GM21526 (cell line): ENCODE results near the gene ZFHX3.

ENCODE experiments used
- ATAC-seq: cut with Tn5 transposase; IDR thresholded peaks from one replicate; pipeline ENCODE4 v1.9.1; 2021; ENCODE audit warnings: moderate library complexity; ENCODE audit not compliant: unreplicated experiment, low FRiP score

ZFHX3 gene

DNA sequence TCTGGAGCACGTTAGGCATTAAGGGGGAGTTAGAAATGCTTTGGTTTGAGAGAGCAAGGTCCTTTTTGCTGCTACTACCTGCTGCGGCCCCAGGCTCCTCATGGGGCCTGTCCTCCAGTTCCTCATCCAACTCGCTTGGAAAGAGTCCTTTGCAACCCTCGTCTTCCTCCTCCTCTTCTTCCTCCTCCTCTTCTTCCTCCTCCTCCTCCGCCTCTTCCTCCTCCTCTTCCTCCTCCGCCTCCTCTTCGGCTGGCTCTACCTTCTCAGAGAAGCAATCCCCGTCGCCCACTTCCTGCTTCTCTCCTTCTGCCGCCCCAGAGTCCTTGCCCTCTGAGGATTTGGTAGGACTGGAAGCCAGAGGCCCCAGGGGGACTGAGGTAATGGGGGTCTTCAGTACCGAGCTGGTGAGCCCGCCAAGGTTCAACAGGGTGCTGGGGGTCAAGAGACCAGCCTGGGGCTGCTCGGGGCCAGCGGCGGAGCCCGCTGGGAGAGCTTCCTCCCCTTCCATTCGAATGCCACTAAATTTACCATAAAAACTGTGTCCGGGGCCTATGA lies 89.3 kb downstream of the ZFHX3 start:
- no peak for ATAC-seq

DNA sequence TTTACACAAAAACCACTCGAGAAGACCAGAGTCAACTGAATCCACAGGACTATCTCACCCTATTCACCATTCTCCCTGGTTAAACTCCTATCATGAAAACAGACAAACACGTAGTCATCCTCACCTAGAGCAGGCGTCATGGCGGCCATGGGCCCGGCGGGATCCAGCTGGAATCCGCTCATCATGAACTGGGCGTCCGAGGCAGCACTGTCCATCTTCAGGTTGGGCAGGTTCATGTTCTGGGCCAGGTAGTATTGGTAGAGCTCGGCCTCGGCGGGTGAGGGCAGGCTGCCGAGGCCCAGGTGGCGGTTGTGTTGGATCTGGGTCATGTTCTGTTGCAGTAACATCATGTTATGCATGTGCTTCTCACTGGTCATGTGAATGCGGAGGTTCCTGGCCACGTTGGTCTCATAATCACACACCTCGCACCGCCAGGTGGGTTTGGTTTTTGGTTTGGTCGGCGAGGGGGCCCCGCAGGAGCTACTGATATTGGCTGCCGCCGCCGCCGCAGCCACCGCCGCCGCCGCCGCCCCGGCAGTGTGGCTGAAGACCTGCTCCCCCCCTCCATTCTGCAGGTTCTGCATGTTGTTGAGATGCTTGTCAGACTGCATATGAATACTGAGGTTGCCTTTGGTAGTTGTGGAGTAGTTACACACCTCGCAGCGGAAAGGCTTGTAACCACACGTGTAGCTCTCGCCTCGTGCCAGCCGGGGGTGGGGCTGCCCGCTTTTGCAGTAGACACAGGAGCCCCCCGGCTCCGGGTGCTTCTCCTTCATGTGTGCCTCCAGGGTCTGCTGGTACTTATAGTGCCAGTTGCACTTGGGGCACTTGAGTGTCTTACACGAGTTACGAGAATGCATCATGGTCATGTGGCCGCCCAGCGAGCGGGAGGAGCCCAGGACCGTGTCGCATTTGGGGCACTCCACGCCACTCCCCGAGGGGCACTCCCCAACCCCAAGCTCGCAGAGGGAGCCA lies 90.3 kb downstream of the ZFHX3 start:
- ATAC-seq: no peak

- no peak for ATAC-seq
These were observed 91.5 kb downstream of the ZFHX3 start for GRCh38 chr16:72956124-72957064.

DNA sequence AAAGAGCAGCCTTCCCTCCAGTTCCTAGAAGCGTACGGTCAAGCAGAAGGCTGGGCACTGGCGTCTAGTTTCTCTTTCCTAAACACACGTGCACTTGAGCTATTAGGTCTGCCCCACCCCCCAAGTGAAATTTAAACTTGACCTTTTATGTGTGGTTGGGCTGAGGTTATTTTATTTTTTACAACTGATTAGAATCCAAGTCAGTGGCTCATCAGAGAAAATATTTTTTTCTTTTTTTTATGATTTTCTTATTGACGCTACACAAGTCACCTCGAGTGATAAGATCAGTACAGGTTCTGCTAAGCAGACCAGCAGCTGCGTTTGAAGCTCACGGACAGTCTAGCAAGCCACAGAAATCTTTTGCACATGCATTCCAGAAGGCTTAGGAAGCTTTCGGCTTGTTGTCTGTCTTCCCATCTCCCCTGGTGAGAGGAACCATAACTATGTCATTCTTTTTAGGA lies 95.1 kb downstream of the ZFHX3 start:
- no peak for ATAC-seq

GRCh38 chr16:72952404-72952803 lies 95.5 kb downstream of the ZFHX3 start:
- no peak for ATAC-seq

GRCh38 chr16:72951916-72952315 lies 96.0 kb downstream of the ZFHX3 start:
- no peak for ATAC-seq

DNA sequence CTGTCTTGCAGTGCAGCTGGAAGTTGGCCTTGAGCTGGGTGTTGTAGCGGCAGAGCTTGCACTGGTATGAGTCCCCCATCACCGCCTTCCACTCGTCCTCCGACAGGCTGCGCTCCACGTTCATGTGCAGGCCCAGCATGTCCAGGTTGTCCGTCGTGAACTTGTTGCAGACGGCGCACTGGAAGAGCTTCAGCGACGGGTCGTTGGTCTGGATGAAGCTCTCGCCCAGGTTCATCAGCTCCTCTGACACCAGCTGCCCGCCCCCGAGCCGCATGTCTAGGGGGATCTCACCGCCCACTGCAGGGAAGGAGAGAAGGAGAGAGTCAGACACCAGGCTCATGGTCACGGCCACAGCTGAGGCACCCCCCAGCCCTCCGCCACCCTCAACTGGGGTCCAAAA lies 97.3 kb downstream of the ZFHX3 start:
- ATAC-seq: no peak

DNA sequence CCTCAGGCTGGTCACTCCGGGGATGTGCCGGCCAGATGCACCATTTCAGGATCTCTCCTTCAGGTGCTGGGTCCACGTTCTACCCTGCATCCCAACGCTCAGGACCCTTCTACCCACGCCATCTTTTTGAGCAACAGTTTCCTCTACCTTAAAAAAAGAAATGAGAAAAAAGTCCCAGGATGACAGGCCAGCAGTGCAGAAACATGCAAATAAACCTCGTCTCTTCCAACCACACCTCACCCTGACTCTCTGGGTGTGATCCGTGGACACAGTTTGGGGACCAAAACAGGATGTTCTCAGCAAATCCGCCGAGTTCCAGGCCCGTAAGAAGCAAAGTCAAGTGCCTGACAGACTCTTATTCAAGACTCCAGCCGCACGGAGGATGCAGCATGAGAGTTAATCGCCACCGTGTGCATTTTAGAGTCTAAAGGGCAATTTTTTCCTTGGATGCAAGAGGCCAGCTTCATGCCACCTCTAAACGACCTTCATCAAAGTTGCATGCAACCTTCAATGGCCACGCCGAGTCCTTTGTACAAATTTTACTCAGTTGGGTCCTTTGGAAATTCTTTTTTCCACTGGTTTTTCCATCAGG lies 99.6 kb downstream of the ZFHX3 start:
- ATAC-seq: no peak

DNA sequence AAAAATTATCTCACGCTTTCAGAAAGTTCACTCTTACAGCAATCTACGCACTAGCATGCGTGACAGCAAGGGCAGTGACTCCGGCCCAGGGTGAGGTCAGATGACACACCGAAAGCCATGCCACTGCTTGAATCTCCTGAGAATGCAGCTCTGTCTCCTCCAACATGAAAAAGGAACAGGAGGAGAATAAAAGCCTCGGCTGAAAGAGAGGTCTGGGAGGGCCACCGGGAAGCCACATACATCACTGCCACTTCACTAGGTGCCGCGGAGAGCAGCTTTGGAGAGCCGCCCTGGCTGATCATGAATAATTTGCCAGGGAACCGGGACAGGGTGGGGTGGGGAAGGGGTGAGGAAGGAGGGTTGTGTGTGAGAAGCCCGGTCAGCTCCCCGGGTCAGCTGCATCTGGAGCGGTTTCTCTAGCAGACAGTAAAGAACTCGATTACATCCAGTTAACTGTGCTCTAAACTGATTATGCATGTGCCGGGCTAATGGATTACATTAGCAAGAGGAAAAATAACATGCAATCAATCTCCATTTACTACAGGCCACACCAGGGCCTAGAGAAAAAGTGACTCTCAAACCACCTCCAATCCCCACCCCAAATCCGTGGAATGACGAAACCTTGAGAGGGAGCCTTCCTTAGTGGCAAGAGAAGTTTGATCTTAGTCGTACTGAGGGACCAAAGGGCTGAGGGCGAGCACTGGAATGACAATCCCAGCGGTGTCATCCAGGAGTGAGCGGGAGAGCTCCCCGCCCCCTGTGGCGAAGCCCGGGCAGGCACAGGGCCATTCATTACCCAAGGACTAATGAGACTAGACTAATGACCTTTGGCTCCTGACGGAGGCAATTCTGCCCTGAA lies 100.3 kb downstream of the ZFHX3 start:
- ATAC-seq: no peak

GRCh38 chr16:72946474-72947194 lies 101.3 kb downstream of the ZFHX3 start:
- ATAC-seq: no peak

DNA sequence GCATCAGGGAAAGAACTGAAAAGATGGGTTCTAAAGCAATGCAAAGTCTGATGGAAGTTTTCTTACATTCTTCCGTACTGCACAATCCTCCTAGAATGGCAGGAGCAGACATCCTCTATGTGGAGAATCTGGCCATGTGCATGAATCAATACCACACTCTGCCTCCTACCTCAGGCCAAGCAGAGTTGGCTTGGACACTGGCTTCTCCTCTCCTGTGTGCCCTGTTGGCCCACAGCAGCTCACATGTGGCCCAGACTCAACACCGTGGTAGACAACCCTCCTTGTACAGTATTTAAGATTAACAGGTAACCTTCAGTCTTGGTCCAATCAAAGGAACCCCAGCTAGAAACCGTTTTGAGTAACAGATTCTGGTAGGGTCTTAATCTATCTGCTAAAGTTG lies 101.9 kb downstream of the ZFHX3 start:
- no peak for ATAC-seq

- ATAC-seq: no peak
These were observed 102.3 kb downstream of the ZFHX3 start for GRCh38 chr16:72945611-72946010.

DNA sequence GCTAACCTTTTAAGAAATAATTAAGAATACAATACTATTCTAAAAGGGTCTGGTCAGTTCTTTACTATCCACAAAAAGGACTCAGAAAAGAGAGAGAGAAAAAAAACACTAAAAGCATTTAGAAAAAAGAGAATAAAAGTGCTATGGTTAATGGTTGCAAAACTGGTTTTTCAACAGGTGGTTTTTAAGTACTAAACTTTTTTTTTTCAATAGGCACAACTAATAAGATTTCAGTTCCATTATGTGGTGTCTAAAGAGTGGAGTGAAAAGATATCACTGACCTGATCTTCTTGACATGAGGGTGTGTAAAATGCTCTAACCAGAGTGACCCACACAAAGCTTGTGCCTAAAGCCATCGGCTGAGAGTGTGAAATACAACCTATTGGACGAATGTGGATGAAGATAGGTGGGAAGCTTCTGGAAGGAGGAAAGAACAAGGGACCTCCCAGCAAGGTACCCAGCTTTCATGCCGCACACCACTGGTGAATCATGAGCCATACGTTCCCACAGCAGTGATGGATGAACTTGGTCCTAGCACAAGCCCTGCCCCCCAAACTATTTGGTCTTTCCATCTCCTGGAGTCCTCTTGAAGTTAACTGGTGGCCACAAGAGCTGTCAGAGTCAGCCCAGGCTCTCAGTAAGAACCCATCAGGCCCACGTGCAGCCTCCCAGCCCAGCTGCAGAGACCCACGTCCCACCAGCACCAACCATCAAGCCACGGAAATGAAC lies 103.0 kb downstream of the ZFHX3 start:
- no peak for ATAC-seq

DNA sequence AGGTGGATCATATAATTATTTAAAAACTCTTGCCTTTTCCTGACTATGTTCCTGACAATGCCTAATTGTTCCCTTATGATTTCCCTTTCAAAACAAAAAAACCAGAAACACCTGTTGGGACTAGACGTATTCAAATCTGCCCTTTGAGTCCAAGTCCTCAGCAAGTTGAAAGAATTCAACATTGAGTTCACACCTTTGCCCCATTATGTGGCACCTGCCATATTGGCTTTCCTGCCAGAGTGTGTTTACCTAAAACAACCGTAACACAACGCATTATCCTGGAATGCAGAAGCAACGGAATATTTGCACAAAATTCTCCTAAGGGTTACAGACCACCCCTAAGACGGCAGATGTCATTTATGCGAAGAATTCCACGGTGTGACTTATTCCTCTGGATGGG lies 105.9 kb downstream of the ZFHX3 start:
- no peak for ATAC-seq

GRCh38 chr16:72940886-72941285 lies 107.0 kb downstream of the ZFHX3 start:
- ATAC-seq: no peak

DNA sequence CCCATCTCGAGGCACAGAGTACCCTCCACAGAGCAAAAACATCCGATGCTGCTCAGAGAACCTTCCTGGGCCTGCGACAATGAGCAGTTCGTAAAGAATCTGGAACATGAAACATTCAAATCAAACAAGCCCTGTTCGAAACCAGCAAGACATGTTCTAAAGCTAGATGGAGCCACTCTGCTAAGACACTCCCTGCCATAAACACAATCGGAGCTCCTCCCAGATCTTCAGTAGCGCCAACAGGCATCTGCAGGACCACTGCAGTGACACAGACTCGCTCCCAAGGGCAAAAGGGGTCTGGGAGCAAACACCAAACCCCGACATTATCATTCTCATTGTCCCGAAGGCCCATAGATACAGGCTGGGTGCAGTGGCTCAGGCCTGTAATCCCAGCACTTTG lies 108.7 kb downstream of the ZFHX3 start:
- ATAC-seq: no peak

DNA sequence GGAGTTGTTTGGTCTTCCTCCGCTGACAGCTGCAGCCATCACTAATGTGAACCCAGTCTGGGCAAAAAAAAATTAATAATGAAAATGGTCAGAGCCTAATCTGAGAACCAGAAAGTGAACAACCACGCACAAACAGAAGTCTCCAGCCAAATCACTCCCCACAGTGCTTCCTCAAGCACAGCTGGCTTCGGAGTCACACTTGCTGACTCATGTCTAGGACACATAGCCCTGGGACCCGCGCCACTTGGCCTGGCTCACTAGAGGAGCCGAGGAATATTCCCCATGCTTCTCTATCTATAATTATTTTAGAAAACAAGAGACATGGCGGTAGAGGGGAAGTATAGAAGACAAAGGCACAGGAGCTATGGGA lies 109.1 kb downstream of the ZFHX3 start:
- ATAC-seq: no peak
